ENCODE data around the gene ZNF135.

Gene ZNF135

GRCh38 chr19:58059003-58059670, at the start of gene ZNF135:
TSS of gene ZNF135 (plus strand) at chr19:58059282. CDS start at chr19:58060003, 721 bp downstream.
- DNase-seq = peak; percentile 13

- no peak for DNase-seq
Measured at GRCh38 chr19:58009301-58009665, 49.8 kb upstream of the ZNF135 start.

GRCh38 chr19:58009666-58010301, 49.3 kb upstream of the ZNF135 start:
- peak; percentile 72 for DNase-seq

- no peak for DNase-seq
Measured at GRCh38 chr19:58010507-58010906, 48.6 kb upstream of the ZNF135 start.

- DNase-seq = no peak
Measured at GRCh38 chr19:58014141-58014540, 44.9 kb upstream of the ZNF135 start.

- DNase-seq = no peak
Measured at GRCh38 chr19:58020129-58020528, 39.0 kb upstream of the ZNF135 start.

- DNase-seq = peak; percentile 3
Measured at GRCh38 chr19:58021541-58022282, 37.4 kb upstream of the ZNF135 start.

GRCh38 chr19:58022283-58022660, 36.8 kb upstream of the ZNF135 start:
- DNase-seq = no peak

GRCh38 chr19:58024661-58025060, 34.4 kb upstream of the ZNF135 start:
- DNase-seq = no peak

- DNase-seq = peak; percentile 0
Measured at GRCh38 chr19:58033741-58034476, 25.2 kb upstream of the ZNF135 start, which contains the start of gene ZSCAN1. TSS of gene ZSCAN1 (plus strand) at chr19:58034025. CDS start at chr19:58037837, 3,812 bp downstream.

- no peak for DNase-seq
Measured at GRCh38 chr19:58034477-58034793, 24.6 kb upstream of the ZNF135 start.

GRCh38 chr19:58035863-58036262, 23.2 kb upstream of the ZNF135 start:
- no peak for DNase-seq

GRCh38 chr19:58037927-58038687, 21.0 kb upstream of the ZNF135 start:
- DNase-seq = no peak

GRCh38 chr19:58038688-58039204, 20.3 kb upstream of the ZNF135 start:
- no peak for DNase-seq

- no peak for DNase-seq
Measured at GRCh38 chr19:58040751-58041525, 18.1 kb upstream of the ZNF135 start.

GRCh38 chr19:58042495-58043340, 16.4 kb upstream of the ZNF135 start:
- no peak for DNase-seq

- no peak for DNase-seq
Measured at GRCh38 chr19:58044391-58044790, 14.7 kb upstream of the ZNF135 start.

- no peak for DNase-seq
Measured at GRCh38 chr19:58044886-58045285, 14.2 kb upstream of the ZNF135 start.

GRCh38 chr19:58045411-58046050, 13.6 kb upstream of the ZNF135 start:
- no peak for DNase-seq

- DNase-seq = no peak
Measured at GRCh38 chr19:58046856-58047255, 12.2 kb upstream of the ZNF135 start.

Measured in NCI-H510A treated with DMSO at 0.1 percent for 48 hours (cell line).